ENCODE results near the gene LPP. TPM values are rescaled to one million over a fixed set of nuclear protein-coding genes. Genes with fewer than 3 reads are reported as not detected.

LPP gene
- polyA plus RNA-seq, 3 donors = 14.1 to 23.2 (median 15.3) TPM

DNA sequence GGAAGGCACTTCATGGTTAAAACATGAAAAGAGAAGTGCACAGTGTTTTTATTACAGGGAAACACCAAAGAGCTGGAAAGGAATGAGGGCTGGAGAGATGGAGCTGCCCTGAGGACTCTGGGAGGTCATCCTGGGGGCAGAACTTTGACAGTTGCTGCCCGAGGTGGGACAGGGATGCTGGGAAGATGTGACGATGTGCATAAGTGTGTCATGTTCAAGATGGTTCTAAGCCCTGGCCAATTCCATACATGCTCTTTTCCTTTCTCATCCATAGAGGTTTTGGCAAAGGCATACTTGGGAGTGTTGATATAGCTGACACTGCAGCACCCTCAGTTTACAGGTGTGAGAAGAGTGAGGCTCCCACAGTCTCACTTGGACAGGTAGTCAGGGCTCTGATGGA, 23.8 kb downstream of the LPP start:
- H3K9me3 ChIP-seq (replicated peaks in 1 of 2; ENCODE audit: control insufficient read depth in 1 of 2, insufficient read depth in 1 of 2, low read length in 2 of 2) = no peaks in the 10 kb centered on the region
- H3K27me3 ChIP-seq (ENCODE audit: control insufficient read depth in 2 of 2, insufficient read depth in 2 of 2, low read length in 2 of 2) = no peaks in the 10 kb centered on the region
- Mint-ChIP-seq H3K27me3 (ENCODE audit: low read depth in 3 of 3) (no peaks in the 10 kb centered on the region), H3K36me3 (peaks cover 41 to 49% of the 10 kb centered on the region in 2 donors), H3K4me3 (no peak overlapping the region), H3K27ac (no peak overlapping the region), H3K4me1 (peaks cover 25% of the 10 kb centered on the region), H3K9me3 (no peaks in the 10 kb centered on the region)
- no peak overlapping the region for H2AFZ ChIP-seq (ENCODE audit: insufficient read depth, low read depth, low read length, poor library complexity, severe bottlenecking)
- H3K27ac ChIP-seq (ENCODE audit: low read depth in 1 of 2, low read length in 2 of 2) = no peak overlapping the region
- H3K79me2 ChIP-seq (ENCODE audit: insufficient read depth, low read length) = peaks cover 17% of the 10 kb centered on the region
- H3K9ac ChIP-seq (ENCODE audit: insufficient read depth, low read length, poor library complexity, severe bottlenecking) = no peak overlapping the region
- H3K4me1 ChIP-seq (ENCODE audit: control insufficient read depth in 1 of 2, insufficient read depth in 2 of 2, low read length in 2 of 2) = peaks cover 7 to 12% of the 10 kb centered on the region in 2 donors
- no CpG with 5 or more reads among the region's 2 CpGs for WGBS (ENCODE audit: insufficient coverage)
- H3K36me3 ChIP-seq (replicated peaks in 1 of 2; ENCODE audit: control insufficient read depth in 1 of 2, insufficient read depth in 2 of 2, low read length in 2 of 2) = peaks cover 0 to 12% of the 10 kb centered on the region in 2 donors
- no peak for DNase-seq
- H4K20me1 ChIP-seq (ENCODE audit: insufficient read depth, low read length) = peaks cover 15% of the 10 kb centered on the region
- H3K4me3 ChIP-seq (replicated peaks in 1 of 3; ENCODE audit: low read depth in 2 of 3, low read length in 3 of 3) = no peak overlapping the region
- intact Hi-C loops (cut with micrococcal nuclease) = no loop called here
- TF ChIP-seq, protein P1, sequence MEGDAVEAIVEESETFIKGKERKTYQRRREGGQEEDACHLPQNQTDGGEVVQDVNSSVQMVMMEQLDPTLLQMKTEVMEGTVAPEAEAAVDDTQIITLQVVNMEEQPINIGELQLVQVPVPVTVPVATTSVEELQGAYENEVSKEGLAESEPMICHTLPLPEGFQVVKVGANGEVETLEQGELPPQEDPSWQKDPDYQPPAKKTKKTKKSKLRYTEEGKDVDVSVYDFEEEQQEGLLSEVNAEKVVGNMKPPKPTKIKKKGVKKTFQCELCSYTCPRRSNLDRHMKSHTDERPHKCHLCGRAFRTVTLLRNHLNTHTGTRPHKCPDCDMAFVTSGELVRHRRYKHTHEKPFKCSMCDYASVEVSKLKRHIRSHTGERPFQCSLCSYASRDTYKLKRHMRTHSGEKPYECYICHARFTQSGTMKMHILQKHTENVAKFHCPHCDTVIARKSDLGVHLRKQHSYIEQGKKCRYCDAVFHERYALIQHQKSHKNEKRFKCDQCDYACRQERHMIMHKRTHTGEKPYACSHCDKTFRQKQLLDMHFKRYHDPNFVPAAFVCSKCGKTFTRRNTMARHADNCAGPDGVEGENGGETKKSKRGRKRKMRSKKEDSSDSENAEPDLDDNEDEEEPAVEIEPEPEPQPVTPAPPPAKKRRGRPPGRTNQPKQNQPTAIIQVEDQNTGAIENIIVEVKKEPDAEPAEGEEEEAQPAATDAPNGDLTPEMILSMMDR (IDR thresholded peaks at IDR 0.05) = no peak
- no peak overlapping the region for H3K4me2 ChIP-seq (replicated peaks; ENCODE audit: extremely low read depth, low read length, poor library complexity, severe bottlenecking)

GRCh38 chr3:188178293-188178936, 24.5 kb downstream of the LPP start:
- peaks cover 25% of the 10 kb centered on the region for H3K4me1 Mint-ChIP-seq
- intact Hi-C loops (cut with micrococcal nuclease) = no loop called here
- H3K27ac Mint-ChIP-seq = no peak overlapping the region
- no peak overlapping the region for H2AFZ ChIP-seq (ENCODE audit: insufficient read depth, low read depth, low read length, poor library complexity, severe bottlenecking)
- no peaks in the 10 kb centered on the region for H3K9me3 ChIP-seq (replicated peaks in 1 of 2; ENCODE audit: control insufficient read depth in 1 of 2, insufficient read depth in 1 of 2, low read length in 2 of 2)
- no peaks in the 10 kb centered on the region for H3K27me3 ChIP-seq (ENCODE audit: control insufficient read depth in 2 of 2, insufficient read depth in 2 of 2, low read length in 2 of 2)
- H3K9me3 Mint-ChIP-seq = no peaks in the 10 kb centered on the region
- no peak overlapping the region for H3K9ac ChIP-seq (ENCODE audit: insufficient read depth, low read length, poor library complexity, severe bottlenecking)
- H3K4me2 ChIP-seq (replicated peaks; ENCODE audit: extremely low read depth, low read length, poor library complexity, severe bottlenecking) = no peak overlapping the region
- peaks cover 41 to 49% of the 10 kb centered on the region in 2 donors for H3K36me3 Mint-ChIP-seq
- no peak overlapping the region for H3K4me3 Mint-ChIP-seq
- H3K4me1 ChIP-seq (ENCODE audit: control insufficient read depth in 1 of 2, insufficient read depth in 2 of 2, low read length in 2 of 2) = peaks cover 7 to 12% of the 10 kb centered on the region in 2 donors
- H3K4me3 ChIP-seq (replicated peaks in 1 of 3; ENCODE audit: low read depth in 2 of 3, low read length in 3 of 3) = no peak overlapping the region
- no peak for DNase-seq
- TF ChIP-seq, protein P1 (IDR thresholded peaks at IDR 0.05) = no peak
- no peak overlapping the region for H3K27ac ChIP-seq (ENCODE audit: low read depth in 1 of 2, low read length in 2 of 2)
- no peaks in the 10 kb centered on the region for H3K27me3 Mint-ChIP-seq (ENCODE audit: low read depth in 3 of 3)
- WGBS (ENCODE audit: insufficient coverage) = 97% methylated on average over 5 of the region's 7 CpGs
- peaks cover 0 to 19% of the 10 kb centered on the region in 2 donors for H3K36me3 ChIP-seq (replicated peaks in 1 of 2; ENCODE audit: control insufficient read depth in 1 of 2, insufficient read depth in 2 of 2, low read length in 2 of 2)
- H4K20me1 ChIP-seq (ENCODE audit: insufficient read depth, low read length) = peaks cover 15% of the 10 kb centered on the region
- peaks cover 20% of the 10 kb centered on the region for H3K79me2 ChIP-seq (ENCODE audit: insufficient read depth, low read length)

Measured in CD14-positive monocyte (primary cell).